Endothelial cell of umbilical vein (primary cell): ENCODE measurements around the gene TXNL4A. TPM values are rescaled to one million over a fixed set of nuclear protein-coding genes. Genes with fewer than 3 reads are reported as not detected.

Experiments used
- BruUV-seq: library from RNA; stranded (reverse); fragments of 400-500 nt; replicated peaks from 2 replicates; lab custom pipeline; 2021; lab: Mats Ljungman, UMichigan
- CTCF ChIA-PET: fragments of 300-600, 350-600 bp; sonication (Branson Sonifier 250); formaldehyde crosslinking; loops from one replicate; lab custom pipeline; 2021; ENCODE audit warnings: antibody characterized with exemption, inconsistent platforms; lab: Charles Lee
- POLR2A ChIA-PET: fragments of 300-600, 350-600 bp; sonication (Branson Sonifier 250); formaldehyde crosslinking; loops from one replicate; lab custom pipeline; 2021; ENCODE audit warnings: antibody characterized with exemption, inconsistent platforms; lab: Charles Lee
- DNase-seq: peaks from one replicate; pipeline ENCODE4 v3.0.0-alpha.2; 2011; ENCODE audit warnings: low read depth, low spot score
- FAIRE-seq: peaks from 2 replicates; lab custom pipeline; 2011; peaks lifted over from hg19 to GRCh38; lab: Jason Lieb, UNC
- H2AFZ ChIP-seq: 2 replicates; pipeline ENCODE4 v1.6.0; 2012; ENCODE audit warnings: low read depth, low read length, control low read depth, inconsistent platforms
- H3K27ac ChIP-seq: 2 replicates; pipeline ENCODE4 v1.5.1; 2011; ENCODE audit warnings: low read depth, mild to moderate bottlenecking, control low read depth, low read length, moderate library complexity; ENCODE audit not compliant: insufficient read depth
- H3K27me3 ChIP-seq, 2 experiments: 2 replicates each; pipeline versions ENCODE4 v1.6.0 to v1.6.1; 2011; ENCODE audit warnings: low read length in 2 of 2, mixed read lengths in 1 of 2; ENCODE audit not compliant: control insufficient read depth in 2 of 2, insufficient read depth in 2 of 2
- H3K36me3 ChIP-seq, 2 experiments: 2 replicates in 1 of 2; 3 replicates in 1 of 2; pipeline ENCODE4 v1.5.1; 2011; ENCODE audit warnings: low read length in 2 of 2, mild to moderate bottlenecking in 1 of 2, moderate library complexity in 1 of 2; ENCODE audit not compliant: control insufficient read depth in 2 of 2, insufficient read depth in 2 of 2; ENCODE audit errors: extremely low read depth in 1 of 2
- H3K4me1 ChIP-seq: 3 replicates; pipeline ENCODE4 v1.5.1; 2011; ENCODE audit warnings: mild to moderate bottlenecking, low read length; ENCODE audit not compliant: control insufficient read depth, insufficient read depth; ENCODE audit errors: extremely low read depth
- H3K4me2 ChIP-seq: 2 replicates; pipeline ENCODE4 v1.6.1; 2011; ENCODE audit warnings: low read length, control low read depth, mixed read lengths; ENCODE audit not compliant: insufficient read depth
- H3K4me3 ChIP-seq, 3 experiments: fragments of 200-600 bp in 1 of 3; sonication (generic), shearing (Covaris generic) in 1 of 3; replicated peaks in 1 of 3; 2 replicates each; pipeline ENCODE4 v1.5.1; 2011 to 2016; ENCODE audit warnings: control low read depth in 3 of 3, low read length in 3 of 3, mild to moderate bottlenecking in 2 of 3, inconsistent platforms in 1 of 3, low read depth in 1 of 3, moderate library complexity in 1 of 3; ENCODE audit not compliant: insufficient read depth in 1 of 3
- H3K79me2 ChIP-seq: 2 replicates; pipeline ENCODE4 v1.6.0; 2012; ENCODE audit warnings: low read length, inconsistent platforms; ENCODE audit not compliant: control insufficient read depth, insufficient read depth
- H3K9ac ChIP-seq: replicated peaks from 2 replicates; pipeline ENCODE3; 2011; ENCODE audit warnings: low read length, control low read depth; ENCODE audit not compliant: insufficient read depth; ENCODE audit errors: extremely low read depth
- H3K9me1 ChIP-seq: replicated peaks from 3 replicates; pipeline ENCODE4 v1.6.0; 2011; ENCODE audit warnings: mild to moderate bottlenecking, low read length; ENCODE audit not compliant: control insufficient read depth, insufficient read depth; ENCODE audit errors: extremely low read depth
- H3K9me3 ChIP-seq: replicated peaks from 2 replicates; pipeline ENCODE4 v1.5.1; 2012; ENCODE audit warnings: low read length, inconsistent platforms; ENCODE audit not compliant: control insufficient read depth, insufficient read depth
- H4K20me1 ChIP-seq: replicated peaks from 2 replicates; pipeline ENCODE3; 2011; ENCODE audit warnings: mild to moderate bottlenecking, low read length; ENCODE audit not compliant: control insufficient read depth, insufficient read depth; ENCODE audit errors: extremely low read depth
- EZH2 ChIP-seq: IDR thresholded peaks from 2 replicates; pipeline ENCODE4 v1.6.1; 2012; ENCODE audit warnings: borderline replicate concordance, low read depth, mild to moderate bottlenecking, moderate library complexity, low read length, inconsistent platforms; ENCODE audit not compliant: severe bottlenecking
- FOS ChIP-seq: IDR thresholded peaks from 2 replicates; pipeline ENCODE4 v1.6.1; 2011; ENCODE audit warnings: mild to moderate bottlenecking, low read length, moderate library complexity, borderline replicate concordance; ENCODE audit not compliant: insufficient read depth
- GATA2 ChIP-seq: IDR thresholded peaks from 2 replicates; pipeline ENCODE4 v1.7.0; 2011; ENCODE audit warnings: low read depth, mild to moderate bottlenecking, moderate library complexity, mixed read lengths, low read length; ENCODE audit not compliant: insufficient read length, insufficient read depth
- JUN ChIP-seq: IDR thresholded peaks from 2 replicates; pipeline ENCODE4 v1.6.1; 2011; ENCODE audit warnings: borderline replicate concordance, low read depth; ENCODE audit not compliant: insufficient read length, insufficient read depth
- MYC ChIP-seq: IDR thresholded peaks from one replicate; pipeline ENCODE4 v1.6.1; 2011; ENCODE audit warnings: mild to moderate bottlenecking, low read depth, low read length
- POLR2A ChIP-seq: IDR thresholded peaks from 2 replicates; pipeline ENCODE4 v1.6.1; 2012; ENCODE audit warnings: low read depth, mild to moderate bottlenecking, control low read depth, low read length
- POLR2AphosphoS5 ChIP-seq: IDR thresholded peaks from 2 replicates; pipeline ENCODE4 v1.6.1; 2012; ENCODE audit warnings: low read depth, mild to moderate bottlenecking, control low read depth, low read length, moderate library complexity; ENCODE audit not compliant: insufficient read depth
- dilution Hi-C: fragments of 300-500 bp; cut with MboI; formaldehyde crosslinking; loops from one replicate; pipeline ENCODE4 v1.15.0; 2019; ENCODE audit warnings: low sequenced_read_pairs; ENCODE audit not compliant: extremely low pct_ligation_motif_present
- intact Hi-C: fragments of 100-400 bp; cut with micrococcal nuclease; formaldehyde crosslinking; loops from one replicate; pipeline ENCODE4 v1.10.0; 2022
- polyA plus RNA-seq, 4 experiments: library from polyadenylated mRNA; depleted of rRNA in 3 of 4; stranded (reverse) in 3 of 4; unstranded in 1 of 4; fragments of >200 nt; gene quantifications; 2 replicates each; pipeline versions ENCODE4 v1.2.1 to v1.2.3, GENCODE V29; 2011 to 2012; ENCODE audit warnings: missing spikeins in 1 of 4
- total RNA-seq: library from RNA; stranded (reverse); gene quantifications from 2 replicates; pipeline ENCODE4 v1.2.3, GENCODE V29; 2021
- TF ChIP-seq, protein P1 (sequence below), 2 donors: IDR thresholded peaks; 1 replicate in 1 of 2; 2 replicates in 1 of 2; pipeline ENCODE4 v1.5.1; 2011; ENCODE audit warnings: low read length in 2 of 2, mild to moderate bottlenecking in 2 of 2, moderate library complexity in 2 of 2, control low read depth in 1 of 2, inconsistent platforms in 1 of 2, low read depth in 1 of 2; ENCODE audit not compliant: insufficient read depth in 1 of 2; ENCODE audit errors: extremely low read depth in 1 of 2
- TF ChIP-seq, protein P2 (sequence below): IDR thresholded peaks from 2 replicates; pipeline ENCODE4 v1.6.1; 2011; ENCODE audit not compliant: insufficient read depth, insufficient read length

The TXNL4A gene
- total and polyA plus RNA-seq, 2 donors (not counting 3 experiments of a cell fraction or from before 2014, with no cell fraction given), result 148 to 172 TPM

GRCh38 chr18:79942786-79943607 lies 45.4 kb downstream of the TXNL4A start:
- no TSS peak for BruUV-seq
- no peaks in the 10 kb centered on the region for H3K4me1 ChIP-seq
- DNase-seq (no peak), FAIRE-seq (no peak)
- H3K79me2 ChIP-seq, result peaks cover 27% of the 10 kb centered on the region
- H3K9me1 ChIP-seq, result no peaks in the 10 kb centered on the region
- dilution Hi-C loops (no loop called here), intact Hi-C loops (no loop called here)
- CTCF ChIA-PET, result no interaction called here
- peaks cover 4 to 22% of the 10 kb centered on the region in 2 experiments for H3K36me3 ChIP-seq
- H3K9ac ChIP-seq, result no peak overlapping the region
- POLR2A ChIA-PET, result no interaction called here
- H3K27me3 ChIP-seq, result no peaks in the 10 kb centered on the region
- TF ChIP-seq FOS (no peak), MYC (no peak), GATA2 (no peak), POLR2AphosphoS5 (no peak), EZH2 (no peak), POLR2A (no peak), JUN (no peak)
- TF ChIP-seq, protein P1, sequence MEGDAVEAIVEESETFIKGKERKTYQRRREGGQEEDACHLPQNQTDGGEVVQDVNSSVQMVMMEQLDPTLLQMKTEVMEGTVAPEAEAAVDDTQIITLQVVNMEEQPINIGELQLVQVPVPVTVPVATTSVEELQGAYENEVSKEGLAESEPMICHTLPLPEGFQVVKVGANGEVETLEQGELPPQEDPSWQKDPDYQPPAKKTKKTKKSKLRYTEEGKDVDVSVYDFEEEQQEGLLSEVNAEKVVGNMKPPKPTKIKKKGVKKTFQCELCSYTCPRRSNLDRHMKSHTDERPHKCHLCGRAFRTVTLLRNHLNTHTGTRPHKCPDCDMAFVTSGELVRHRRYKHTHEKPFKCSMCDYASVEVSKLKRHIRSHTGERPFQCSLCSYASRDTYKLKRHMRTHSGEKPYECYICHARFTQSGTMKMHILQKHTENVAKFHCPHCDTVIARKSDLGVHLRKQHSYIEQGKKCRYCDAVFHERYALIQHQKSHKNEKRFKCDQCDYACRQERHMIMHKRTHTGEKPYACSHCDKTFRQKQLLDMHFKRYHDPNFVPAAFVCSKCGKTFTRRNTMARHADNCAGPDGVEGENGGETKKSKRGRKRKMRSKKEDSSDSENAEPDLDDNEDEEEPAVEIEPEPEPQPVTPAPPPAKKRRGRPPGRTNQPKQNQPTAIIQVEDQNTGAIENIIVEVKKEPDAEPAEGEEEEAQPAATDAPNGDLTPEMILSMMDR (IDR thresholded peaks at IDR 0.05; ENCODE audit: extremely low read depth in 1 of 2, insufficient read depth in 1 of 2, low read depth in 1 of 2, low read length in 2 of 2), result no peak
- TF ChIP-seq, protein P2, sequence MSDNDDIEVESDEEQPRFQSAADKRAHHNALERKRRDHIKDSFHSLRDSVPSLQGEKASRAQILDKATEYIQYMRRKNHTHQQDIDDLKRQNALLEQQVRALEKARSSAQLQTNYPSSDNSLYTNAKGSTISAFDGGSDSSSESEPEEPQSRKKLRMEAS, result no peak
- no peaks in the 10 kb centered on the region for H3K9me3 ChIP-seq
- H3K4me2 ChIP-seq, result no peak overlapping the region
- H4K20me1 ChIP-seq, result no peaks in the 10 kb centered on the region
- H3K27ac ChIP-seq, result no peak overlapping the region
- no peak overlapping the region for H2AFZ ChIP-seq
- no peak overlapping the region for H3K4me3 ChIP-seq
